Fibroblast of pulmonary artery (primary cell): ENCODE results near the gene DLL1.

Experiments used
- DNase-seq: peaks from one replicate; pipeline ENCODE4 v3.0.0-alpha.2; 2010; ENCODE audit warnings: low read depth
- H3K4me3 ChIP-seq: replicated peaks from 2 replicates; pipeline ENCODE4 v1.5.1; 2011; ENCODE audit warnings: low read depth, mild to moderate bottlenecking, control low read depth, low read length, moderate library complexity
- CTCF ChIP-seq: IDR thresholded peaks from 2 replicates; pipeline ENCODE4 v1.5.1; 2011; ENCODE audit warnings: mild to moderate bottlenecking, control low read depth, low read length, inconsistent platforms; ENCODE audit errors: missing control alignments

Gene DLL1

GRCh38 chr6:170282512-170283158 lies 8.2 kb downstream of the DLL1 start:
- no peak overlapping the region for H3K4me3 ChIP-seq
- no peak for TF ChIP-seq CTCF
- no peak for DNase-seq

- no peak for DNase-seq
- no peak overlapping the region for H3K4me3 ChIP-seq
- TF ChIP-seq CTCF = no peak
Measured at GRCh38 chr6:170281331-170282292, 9.3 kb downstream of the DLL1 start.

DNA sequence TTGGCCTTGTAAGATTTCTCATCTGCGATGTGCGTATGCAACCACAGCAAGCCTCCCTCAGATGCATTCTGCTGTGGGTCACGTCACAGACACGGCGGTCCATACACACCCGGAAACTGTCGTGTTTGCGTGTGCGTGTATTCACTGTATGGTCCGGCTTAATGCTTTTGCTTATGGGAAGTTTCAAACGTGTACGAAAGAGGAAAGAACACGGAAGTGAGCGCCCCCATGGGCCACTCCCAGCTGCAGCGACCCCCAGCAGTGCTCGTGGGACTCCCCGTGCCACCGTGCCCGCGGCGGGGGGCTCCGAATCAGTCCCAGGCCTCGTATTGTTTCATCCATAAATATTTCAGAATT lies 10.2 kb downstream of the DLL1 start:
- no peak for TF ChIP-seq CTCF
- DNase-seq = no peak
- no peak overlapping the region for H3K4me3 ChIP-seq

- DNase-seq = no peak
- peak overlapping the region; percentile 7 for H3K4me3 ChIP-seq
- TF ChIP-seq CTCF = no peak
Measured at GRCh38 chr6:170279977-170280688, 10.7 kb downstream of the DLL1 start.

GRCh38 chr6:170279426-170279825 lies 11.5 kb downstream of the DLL1 start:
- DNase-seq = no peak
- no peak for TF ChIP-seq CTCF
- H3K4me3 ChIP-seq = no peak overlapping the region

DNA sequence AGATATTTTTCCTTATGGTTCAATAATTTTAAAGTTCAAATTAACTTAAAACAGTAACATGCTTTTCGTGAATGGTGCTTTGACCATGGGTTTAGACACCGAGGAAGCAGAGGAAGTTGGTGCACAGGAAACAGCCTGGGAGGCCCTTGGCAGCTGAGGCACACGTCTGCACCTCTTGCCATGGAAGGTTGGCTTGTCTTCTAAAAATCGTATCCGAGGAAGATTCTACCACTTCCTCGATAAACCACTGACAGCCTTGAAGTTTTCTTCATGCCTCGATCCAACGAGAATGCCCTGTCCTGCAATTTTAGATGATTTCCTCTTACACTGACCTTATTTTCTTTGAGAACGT lies 12.2 kb downstream of the DLL1 start:
- no peak overlapping the region for H3K4me3 ChIP-seq
- DNase-seq = no peak
- no peak for TF ChIP-seq CTCF
